A549 (cell line): ENCODE data around the gene RUSF1. TPM values are rescaled to one million over a fixed set of nuclear protein-coding genes. Genes with fewer than 3 reads are reported as not detected.
"Not testable (repeated sequence)": the region's sequence is repeated elsewhere in the genome, so short reads cannot be mapped to it uniquely, and the experiment has no call there.

Source experiments
- ATAC-seq, 2 experiments: fragments of 200-7000 bp in 1 of 2; fragments of >200 bp in 1 of 2; cut with Nextera tagmentation in 1 of 2; cut with Tn5 transposase in 1 of 2; 3 replicates each; pipeline versions ENCODE4 v1.8.0 to v1.9.1; 2018 to 2020; ENCODE audit warnings: mild to moderate bottlenecking in 1 of 2, moderate library complexity in 1 of 2
- CTCF ChIA-PET: fragments of 300-600 bp; sonication (Branson Sonifier 250); formaldehyde crosslinking; extraction: SDS; loops from one replicate; lab custom pipeline; 2021; ENCODE audit warnings: antibody characterized with exemption, inconsistent platforms; lab: Yijun Ruan, JAX
- POLR2A ChIA-PET: fragments of 350-600 bp; formaldehyde crosslinking; extraction: SDS; loops from one replicate; lab custom pipeline; 2021; ENCODE audit warnings: antibody characterized with exemption, inconsistent platforms; lab: Yijun Ruan, JAX
- DNase-seq, 2 experiments: peaks; one replicate each; pipeline versions ENCODE4 v3.0.0 to v3.0.0-alpha.2; 2011 to 2016; ENCODE audit warnings: low read depth in 1 of 2, low spot score in 1 of 2
- FAIRE-seq: peaks from 2 replicates; lab custom pipeline; 2011; peaks lifted over from hg19 to GRCh38; lab: Jason Lieb, UNC
- H3K27ac ChIP-seq, 2 experiments: fragments of >200 bp; sonication (Bioruptor Twin); formaldehyde crosslinking; 3 replicates each; pipeline ENCODE4 v1.5.1; 2016 to 2017
- H3K4me1 ChIP-seq: fragments of >200 bp; sonication (Bioruptor Twin); formaldehyde crosslinking; 3 replicates; pipeline ENCODE4 v1.6.1; 2016
- H3K4me2 ChIP-seq: fragments of >200 bp; sonication (Bioruptor Twin); formaldehyde crosslinking; 3 replicates; pipeline ENCODE4 v1.6.1; 2016
- H3K4me3 ChIP-seq: fragments of >200 bp; sonication (Bioruptor Twin); formaldehyde crosslinking; 3 replicates; pipeline ENCODE4 v1.5.1; 2016
- H3K9me3 ChIP-seq: fragments of >200 bp; sonication (Bioruptor Twin); formaldehyde crosslinking; 3 replicates; pipeline ENCODE4 v1.6.1; 2016
- EHF ChIP-seq: fragments of 250-450 bp; sonication (Bioruptor Pico); IDR thresholded peaks from 2 replicates; pipeline ENCODE4 v1.5.0; 2020; ENCODE audit warnings: mild to moderate bottlenecking
- EHMT2 ChIP-seq: fragments of 200-600 bp; sonication (generic); IDR thresholded peaks from 2 replicates; pipeline ENCODE4 v1.6.1; 2016; ENCODE audit warnings: antibody characterized with exemption, low read depth, mild to moderate bottlenecking, moderate library complexity
- EP300 ChIP-seq, 2 experiments: fragments of >200 bp; sonication (Bioruptor Twin); formaldehyde crosslinking; IDR thresholded peaks; 2 replicates in 1 of 2; 3 replicates in 1 of 2; pipeline ENCODE4 v1.6.1; 2016 to 2017
- ESRRA ChIP-seq: fragments of 150-350 bp; IDR thresholded peaks from 2 replicates; pipeline ENCODE4 v1.6.1; 2014; ENCODE audit warnings: mild to moderate bottlenecking, low read length, borderline replicate concordance
- FOSL2 ChIP-seq, 2 experiments: fragments of 450-650 bp in 1 of 2; fragments of >200 bp in 1 of 2; sonication (Bioruptor Twin) in 1 of 2; formaldehyde crosslinking; IDR thresholded peaks; 2 replicates each; pipeline versions ENCODE4 v1.5.0 to v1.6.1; 2016 to 2020; ENCODE audit warnings: mild to moderate bottlenecking in 1 of 2, moderate library complexity in 1 of 2
- FOXS1 ChIP-seq: fragments of 250-450 bp; sonication (Bioruptor Pico); IDR thresholded peaks from 2 replicates; pipeline ENCODE4 v1.5.0; 2020; ENCODE audit warnings: mild to moderate bottlenecking, moderate library complexity
- ZFP36 ChIP-seq: fragments of 450-650 bp; IDR thresholded peaks from 2 replicates; pipeline ENCODE4 v1.6.1; 2014; ENCODE audit warnings: borderline replicate concordance; ENCODE audit not compliant: partially characterized antibody
- WGBS: methylation state at CpG from one replicate; pipeline ENCODE4 v1.1.6; 2017; ENCODE audit errors: missing lambda C conversion rate; 5-methylcytosine and 5-hydroxymethylcytosine counted together
- polyA plus RNA-seq, 4 experiments: library from polyadenylated mRNA; depleted of rRNA in 3 of 4; stranded (reverse); fragments of >200 nt; fragmentation: RNase III in 1 of 4; extraction: RNeasy Plus Mini Kit Qiagen cat#74134 plus additional on column Dnase treatment in 1 of 4; gene quantifications; 2 replicates in 3 of 4; 3 replicates in 1 of 4; pipeline ENCODE4 v1.2.3, GENCODE V29; 2011 to 2017
- TF ChIP-seq, protein P1 (sequence below): fragments of 200-600 bp; sonication (generic); IDR thresholded peaks from 2 replicates; pipeline ENCODE4 v1.6.1; 2016; ENCODE audit warnings: antibody characterized with exemption, mild to moderate bottlenecking, moderate library complexity
- TF ChIP-seq, protein P2 (sequence below): fragments of >200 bp; sonication (Bioruptor Twin); formaldehyde crosslinking; IDR thresholded peaks from 3 replicates; pipeline ENCODE4 v1.6.1; 2016
- TF ChIP-seq, protein P3 (sequence below): fragments of 450-650 bp; IDR thresholded peaks from 2 replicates; pipeline ENCODE4 v1.6.1; 2014; ENCODE audit warnings: antibody characterized with exemption
- TF ChIP-seq, protein P4 (sequence below): fragments of >200 bp; sonication (Bioruptor Twin); formaldehyde crosslinking; IDR thresholded peaks from 2 replicates; pipeline ENCODE4 v1.6.1; 2016

RUSF1 gene
- polyA plus RNA-seq, 2 of the 4 experiments (the other 2 are of a cell fraction): 27.8 to 35.3 TPM

DNA sequence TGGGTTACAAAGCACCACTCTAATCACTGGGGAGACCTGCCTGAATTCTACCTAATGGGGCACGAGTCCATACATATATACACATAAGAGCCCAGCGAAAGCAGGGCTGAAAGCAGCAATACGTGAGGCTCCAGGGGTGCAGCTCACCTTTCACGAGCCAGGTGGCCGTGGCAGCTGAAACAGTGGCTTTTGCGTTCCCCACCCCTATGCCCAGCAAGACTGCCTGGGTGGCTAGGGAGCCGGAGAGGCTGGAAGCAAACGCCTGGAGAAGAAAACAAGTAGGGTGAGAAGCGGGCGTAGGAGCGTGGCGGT is 618 bp downstream of the RUSF1 start (continued):
- TF ChIP-seq, protein P1, sequence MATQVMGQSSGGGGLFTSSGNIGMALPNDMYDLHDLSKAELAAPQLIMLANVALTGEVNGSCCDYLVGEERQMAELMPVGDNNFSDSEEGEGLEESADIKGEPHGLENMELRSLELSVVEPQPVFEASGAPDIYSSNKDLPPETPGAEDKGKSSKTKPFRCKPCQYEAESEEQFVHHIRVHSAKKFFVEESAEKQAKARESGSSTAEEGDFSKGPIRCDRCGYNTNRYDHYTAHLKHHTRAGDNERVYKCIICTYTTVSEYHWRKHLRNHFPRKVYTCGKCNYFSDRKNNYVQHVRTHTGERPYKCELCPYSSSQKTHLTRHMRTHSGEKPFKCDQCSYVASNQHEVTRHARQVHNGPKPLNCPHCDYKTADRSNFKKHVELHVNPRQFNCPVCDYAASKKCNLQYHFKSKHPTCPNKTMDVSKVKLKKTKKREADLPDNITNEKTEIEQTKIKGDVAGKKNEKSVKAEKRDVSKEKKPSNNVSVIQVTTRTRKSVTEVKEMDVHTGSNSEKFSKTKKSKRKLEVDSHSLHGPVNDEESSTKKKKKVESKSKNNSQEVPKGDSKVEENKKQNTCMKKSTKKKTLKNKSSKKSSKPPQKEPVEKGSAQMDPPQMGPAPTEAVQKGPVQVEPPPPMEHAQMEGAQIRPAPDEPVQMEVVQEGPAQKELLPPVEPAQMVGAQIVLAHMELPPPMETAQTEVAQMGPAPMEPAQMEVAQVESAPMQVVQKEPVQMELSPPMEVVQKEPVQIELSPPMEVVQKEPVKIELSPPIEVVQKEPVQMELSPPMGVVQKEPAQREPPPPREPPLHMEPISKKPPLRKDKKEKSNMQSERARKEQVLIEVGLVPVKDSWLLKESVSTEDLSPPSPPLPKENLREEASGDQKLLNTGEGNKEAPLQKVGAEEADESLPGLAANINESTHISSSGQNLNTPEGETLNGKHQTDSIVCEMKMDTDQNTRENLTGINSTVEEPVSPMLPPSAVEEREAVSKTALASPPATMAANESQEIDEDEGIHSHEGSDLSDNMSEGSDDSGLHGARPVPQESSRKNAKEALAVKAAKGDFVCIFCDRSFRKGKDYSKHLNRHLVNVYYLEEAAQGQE: no peak
- TF ChIP-seq EHMT2: no peak
- TF ChIP-seq, all 56 proteins: peak for 0

DNA sequence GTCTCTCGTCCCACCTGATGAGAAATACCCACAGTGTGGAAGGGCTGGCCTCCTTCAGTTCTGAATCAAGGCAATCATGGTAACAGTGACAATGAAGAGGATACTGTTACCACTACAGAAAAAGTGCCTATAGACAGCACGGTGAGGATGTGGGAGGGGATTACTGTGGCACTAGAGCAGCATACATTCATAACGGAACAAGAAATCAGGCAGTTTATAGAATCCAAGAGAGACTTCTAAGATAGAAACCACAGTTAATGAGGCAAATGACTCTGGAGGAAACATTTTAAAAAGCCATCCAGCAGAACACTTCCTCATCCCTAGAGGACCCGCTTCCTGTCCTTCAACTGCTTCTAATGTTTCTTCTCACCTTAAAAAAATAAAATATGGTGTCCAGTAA is 2.7 kb downstream of the RUSF1 start:
- H3K4me1 ChIP-seq: peaks cover 14% of the 10 kb centered on the region
- no peak overlapping the region for H3K27ac ChIP-seq
- ChIA-PET CTCF (interaction anchor here (1.3 kb wide), 1 partner anchor 11 kb away, joined by 3 read pairs; no protein-coding TSS in a partner anchor), POLR2A (no interaction called here)
- no peak for ATAC-seq
- no peak overlapping the region for H3K4me3 ChIP-seq
- TF ChIP-seq, protein P2, sequence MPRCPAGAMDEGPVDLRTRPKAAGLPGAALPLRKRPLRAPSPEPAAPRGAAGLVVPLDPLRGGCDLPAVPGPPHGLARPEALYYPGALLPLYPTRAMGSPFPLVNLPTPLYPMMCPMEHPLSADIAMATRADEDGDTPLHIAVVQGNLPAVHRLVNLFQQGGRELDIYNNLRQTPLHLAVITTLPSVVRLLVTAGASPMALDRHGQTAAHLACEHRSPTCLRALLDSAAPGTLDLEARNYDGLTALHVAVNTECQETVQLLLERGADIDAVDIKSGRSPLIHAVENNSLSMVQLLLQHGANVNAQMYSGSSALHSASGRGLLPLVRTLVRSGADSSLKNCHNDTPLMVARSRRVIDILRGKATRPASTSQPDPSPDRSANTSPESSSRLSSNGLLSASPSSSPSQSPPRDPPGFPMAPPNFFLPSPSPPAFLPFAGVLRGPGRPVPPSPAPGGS: no peak
- TF ChIP-seq, protein P3, sequence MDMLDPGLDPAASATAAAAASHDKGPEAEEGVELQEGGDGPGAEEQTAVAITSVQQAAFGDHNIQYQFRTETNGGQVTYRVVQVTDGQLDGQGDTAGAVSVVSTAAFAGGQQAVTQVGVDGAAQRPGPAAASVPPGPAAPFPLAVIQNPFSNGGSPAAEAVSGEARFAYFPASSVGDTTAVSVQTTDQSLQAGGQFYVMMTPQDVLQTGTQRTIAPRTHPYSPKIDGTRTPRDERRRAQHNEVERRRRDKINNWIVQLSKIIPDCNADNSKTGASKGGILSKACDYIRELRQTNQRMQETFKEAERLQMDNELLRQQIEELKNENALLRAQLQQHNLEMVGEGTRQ: no peak
- no peak for TF ChIP-seq EP300 (IDR thresholded peaks at IDR 0.05)
- TF ChIP-seq ESRRA: no peak
- TF ChIP-seq, protein P4, sequence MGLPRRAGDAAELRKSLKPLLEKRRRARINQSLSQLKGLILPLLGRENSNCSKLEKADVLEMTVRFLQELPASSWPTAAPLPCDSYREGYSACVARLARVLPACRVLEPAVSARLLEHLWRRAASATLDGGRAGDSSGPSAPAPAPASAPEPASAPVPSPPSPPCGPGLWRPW: no peak
- TF ChIP-seq, all 56 proteins: peak for 0
- 88% methylated on average over 4 of the region's 4 CpGs for WGBS
- DNase-seq (no peak), FAIRE-seq (no peak)
- Histone ChIP-seq H3K9me3 (no peaks in the 10 kb centered on the region), H3K4me2 (no peak overlapping the region)

DNA sequence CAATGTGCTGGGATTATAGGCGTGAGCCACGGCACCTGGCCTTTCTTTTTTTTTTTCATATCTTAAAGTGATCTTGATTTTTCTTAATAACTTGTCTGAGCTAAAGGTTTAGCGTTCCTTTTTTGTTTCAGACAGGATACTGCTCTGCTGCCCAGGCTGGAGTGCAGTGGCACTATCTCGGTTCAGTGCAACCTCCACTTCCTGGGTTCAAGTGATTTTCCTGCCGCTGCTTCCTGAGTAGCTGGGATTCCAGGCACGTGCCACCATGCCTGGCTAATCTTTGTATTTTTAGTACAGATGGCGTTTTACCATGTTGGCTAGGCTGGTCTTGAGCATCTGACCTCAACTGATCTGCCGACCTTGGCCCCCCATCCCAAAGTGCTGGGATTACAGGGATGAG is 4.0 kb downstream of the RUSF1 start:
- Histone ChIP-seq H3K4me1 (peaks cover 9% of the 10 kb centered on the region), H3K9me3 (no peaks in the 10 kb centered on the region), H3K27ac (no peak overlapping the region), H3K4me2 (no peak overlapping the region), H3K4me3 (no peak overlapping the region)
- CTCF ChIA-PET: interaction anchor here (1.8 kb wide), 1 partner anchor 11 kb away, joined by 6 read pairs; no protein-coding TSS in a partner anchor
- FAIRE-seq: no peak
- no peak for ATAC-seq
- no peak for DNase-seq
- 90% methylated on average over 8 of the region's 8 CpGs for WGBS
- TF ChIP-seq FOXS1 (CRISPR knock-in tag) (no peak), ZFP36 (no peak), FOSL2 (IDR thresholded peaks at IDR 0.05) (no peak), FOSL2 (CRISPR knock-in tag; IDR thresholded peaks at IDR 0.05) (no peak), EHF (CRISPR knock-in tag) (no peak)
- POLR2A ChIA-PET: no interaction called here

DNA sequence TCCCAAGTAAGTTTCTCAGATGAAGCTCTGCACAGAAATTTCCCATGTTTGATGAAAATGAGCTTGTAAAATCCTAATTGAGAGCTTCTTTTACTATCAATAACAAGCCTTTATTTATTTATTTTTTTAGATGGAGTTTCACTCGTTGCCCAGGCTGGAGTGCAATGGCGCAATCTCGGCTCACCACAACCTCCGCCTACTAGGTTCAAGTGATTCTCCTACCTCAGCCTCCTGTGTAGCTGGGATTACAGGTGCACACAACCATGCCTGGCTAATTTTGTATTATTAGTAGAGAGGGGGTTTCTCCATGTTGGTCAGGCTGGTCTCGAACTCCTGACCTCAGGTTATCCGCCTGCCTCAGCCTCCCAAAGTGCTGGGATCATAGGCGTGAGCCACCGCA is 4.6 kb downstream of the RUSF1 start:
- H3K4me1 ChIP-seq, H3K4me3 ChIP-seq, H3K9me3 ChIP-seq, ATAC-seq, POLR2A ChIA-PET, H3K4me2 ChIP-seq, FAIRE-seq, DNase-seq, H3K27ac ChIP-seq: not testable (repeated sequence)
- WGBS: 96% methylated on average over 8 of the region's 8 CpGs
- CTCF ChIA-PET: interaction anchor here (1.4 to 1.8 kb wide), 2 partner anchors 11 to 25 kb away, joined by 3 to 6 read pairs; partner anchors contain the start of gene AHSP
